Measurements from ENCODE around the gene PAQR3. TPM values are rescaled to one million over a fixed set of nuclear protein-coding genes. Genes with fewer than 3 reads are reported as not detected.
"Not testable (repeated sequence)": the region's sequence is repeated elsewhere in the genome, so short reads cannot be mapped to it uniquely, and the experiment has no call there.

PAQR3 gene
- total RNA-seq, 1 donor from 2014 or later = 6.7 TPM

DNA sequence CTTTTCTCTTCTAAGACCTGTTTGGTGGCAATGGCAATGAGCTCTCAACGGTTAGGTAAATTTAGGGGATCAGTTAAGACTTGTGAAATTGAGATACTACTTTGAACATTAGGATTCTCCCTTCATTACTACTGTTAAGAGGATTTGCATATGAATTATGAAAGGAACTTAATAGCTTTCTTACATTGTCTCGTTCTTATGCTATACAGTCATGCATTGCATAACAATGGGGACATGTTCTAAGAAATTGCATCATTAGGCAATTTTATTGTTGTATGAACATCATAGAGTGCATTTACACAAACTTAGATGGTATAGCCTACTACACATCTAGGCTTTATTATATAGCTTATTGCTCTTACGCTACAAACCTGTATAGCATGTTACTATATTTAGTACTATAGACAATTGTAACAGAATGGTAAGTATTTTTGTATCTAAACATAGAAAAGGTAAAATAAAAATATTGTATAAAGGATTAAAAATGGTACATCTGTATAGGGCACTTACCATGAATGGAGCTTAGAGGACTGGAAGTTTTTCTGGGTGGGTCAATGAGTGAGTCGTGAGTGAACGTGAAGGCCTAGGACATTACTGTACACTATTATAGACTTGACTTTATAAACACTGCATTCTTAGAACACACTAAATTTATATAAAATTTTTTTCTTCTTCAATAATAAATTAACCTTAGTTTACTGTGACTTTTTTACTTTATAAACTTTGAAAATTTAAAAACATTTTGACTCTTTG, 62.5 kb downstream of the PAQR3 start:
- intact Hi-C loops (cut with DNase I) = no loop called here
- H3K4me1 ChIP-seq = no peaks in the 10 kb centered on the region
- DNase-seq (ENCODE audit: low spot score in 2 of 2) = no peak
- TF ChIP-seq, protein P1, sequence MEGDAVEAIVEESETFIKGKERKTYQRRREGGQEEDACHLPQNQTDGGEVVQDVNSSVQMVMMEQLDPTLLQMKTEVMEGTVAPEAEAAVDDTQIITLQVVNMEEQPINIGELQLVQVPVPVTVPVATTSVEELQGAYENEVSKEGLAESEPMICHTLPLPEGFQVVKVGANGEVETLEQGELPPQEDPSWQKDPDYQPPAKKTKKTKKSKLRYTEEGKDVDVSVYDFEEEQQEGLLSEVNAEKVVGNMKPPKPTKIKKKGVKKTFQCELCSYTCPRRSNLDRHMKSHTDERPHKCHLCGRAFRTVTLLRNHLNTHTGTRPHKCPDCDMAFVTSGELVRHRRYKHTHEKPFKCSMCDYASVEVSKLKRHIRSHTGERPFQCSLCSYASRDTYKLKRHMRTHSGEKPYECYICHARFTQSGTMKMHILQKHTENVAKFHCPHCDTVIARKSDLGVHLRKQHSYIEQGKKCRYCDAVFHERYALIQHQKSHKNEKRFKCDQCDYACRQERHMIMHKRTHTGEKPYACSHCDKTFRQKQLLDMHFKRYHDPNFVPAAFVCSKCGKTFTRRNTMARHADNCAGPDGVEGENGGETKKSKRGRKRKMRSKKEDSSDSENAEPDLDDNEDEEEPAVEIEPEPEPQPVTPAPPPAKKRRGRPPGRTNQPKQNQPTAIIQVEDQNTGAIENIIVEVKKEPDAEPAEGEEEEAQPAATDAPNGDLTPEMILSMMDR (IDR thresholded peaks at IDR 0.05) = no peak
- no peak overlapping the region for H3K27ac ChIP-seq
- no peaks in the 10 kb centered on the region for H3K27me3 ChIP-seq
- no peak overlapping the region for H3K4me3 ChIP-seq
- peaks cover 11 to 32% of the 10 kb centered on the region in 2 donors for H3K36me3 ChIP-seq
- H3K9me3 ChIP-seq = no peaks in the 10 kb centered on the region

DNA sequence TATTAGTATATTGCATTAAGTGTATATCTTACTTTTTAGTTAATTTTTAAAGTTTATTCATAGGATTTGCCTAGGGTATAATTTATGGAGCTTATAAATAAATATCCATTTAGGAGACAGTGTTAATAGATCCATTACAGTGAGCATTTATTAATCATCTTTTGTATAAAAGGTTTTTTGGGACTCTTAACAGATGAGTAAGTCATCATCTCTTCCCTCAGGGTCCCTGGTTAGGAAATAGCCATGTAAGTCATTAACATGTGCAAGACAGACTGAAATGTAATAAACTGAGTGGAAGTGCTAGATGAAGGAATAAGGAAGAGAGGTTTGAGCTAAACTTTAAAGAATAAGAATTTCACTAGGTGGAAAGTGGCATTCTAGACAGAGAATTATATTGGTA, 69.2 kb downstream of the PAQR3 start:
- H3K36me3 ChIP-seq = peaks cover 15 to 32% of the 10 kb centered on the region in 2 donors
- TF ChIP-seq, protein P1 (IDR thresholded peaks at IDR 0.05) = no peak
- H3K27ac ChIP-seq = no peak overlapping the region
- intact Hi-C loops (cut with DNase I) = no loop called here
- DNase-seq (ENCODE audit: low spot score in 2 of 2) = no peak
- no peaks in the 10 kb centered on the region for H3K4me1 ChIP-seq
- H3K4me3 ChIP-seq = no peak overlapping the region
- no peaks in the 10 kb centered on the region for H3K27me3 ChIP-seq
- H3K9me3 ChIP-seq = no peaks in the 10 kb centered on the region

DNA sequence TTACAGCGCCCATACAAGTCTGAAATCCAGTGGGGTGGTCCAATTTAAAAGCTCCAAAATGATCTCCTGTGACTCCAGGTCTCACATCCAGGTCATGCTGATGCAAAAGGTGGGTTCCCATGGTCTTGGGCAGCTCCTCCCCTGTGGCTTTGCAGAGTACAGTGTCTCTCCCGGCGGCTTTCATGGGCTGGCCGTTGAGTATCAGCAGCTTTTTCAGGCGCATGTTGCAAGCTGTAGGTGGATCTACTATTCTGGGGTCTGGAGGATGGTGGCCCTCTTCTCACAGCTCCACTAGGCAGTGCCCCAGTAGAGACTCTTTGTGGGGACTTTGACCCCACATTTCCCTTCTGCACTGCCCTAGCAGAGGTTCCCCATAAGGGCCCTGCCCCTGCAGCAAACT, 70.5 kb downstream of the PAQR3 start:
- H3K36me3 ChIP-seq = peaks cover 13 to 29% of the 10 kb centered on the region in 2 donors
- not testable (repeated sequence) for H3K9me3 ChIP-seq; H3K27me3 ChIP-seq; H3K4me1 ChIP-seq; H3K27ac ChIP-seq; DNase-seq (ENCODE audit: low spot score in 2 of 2); H3K4me3 ChIP-seq
- intact Hi-C loops (cut with DNase I) = loop anchor here (10.0 kb wide), 1 partner anchor 914 kb away; no protein-coding TSS in a partner anchor

DNA sequence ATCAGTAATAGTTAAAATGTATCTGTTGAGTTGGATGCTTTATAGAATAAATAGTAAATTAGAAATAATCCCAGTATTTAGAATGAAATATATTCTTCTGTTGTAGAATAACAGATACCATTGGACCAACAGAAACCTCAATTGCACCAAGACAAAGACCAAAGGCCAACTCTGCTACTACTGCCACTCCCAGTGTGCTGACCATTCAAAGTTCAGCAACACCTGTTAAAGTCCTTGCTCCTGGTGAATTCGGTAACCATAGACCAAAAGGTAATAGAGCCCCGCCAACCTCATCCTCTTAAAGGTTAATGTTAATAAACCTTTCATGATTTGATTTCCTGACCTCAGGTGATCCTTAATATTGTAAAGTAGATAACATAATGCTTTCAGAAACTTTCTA, 73.8 kb downstream of the PAQR3 start:
- Histone ChIP-seq H3K4me1 (no peaks in the 10 kb centered on the region), H3K27ac (no peak overlapping the region), H3K27me3 (no peaks in the 10 kb centered on the region), H3K36me3 (peaks cover 0 to 8% of the 10 kb centered on the region in 2 donors), H3K4me3 (no peak overlapping the region), H3K9me3 (no peaks in the 10 kb centered on the region)
- TF ChIP-seq, protein P1 (IDR thresholded peaks at IDR 0.05) = no peak
- intact Hi-C loops (cut with DNase I) = loop anchor here (10.0 kb wide), 1 partner anchor 911 kb away; no protein-coding TSS in a partner anchor
- no peak for DNase-seq (ENCODE audit: low spot score in 2 of 2)

DNA sequence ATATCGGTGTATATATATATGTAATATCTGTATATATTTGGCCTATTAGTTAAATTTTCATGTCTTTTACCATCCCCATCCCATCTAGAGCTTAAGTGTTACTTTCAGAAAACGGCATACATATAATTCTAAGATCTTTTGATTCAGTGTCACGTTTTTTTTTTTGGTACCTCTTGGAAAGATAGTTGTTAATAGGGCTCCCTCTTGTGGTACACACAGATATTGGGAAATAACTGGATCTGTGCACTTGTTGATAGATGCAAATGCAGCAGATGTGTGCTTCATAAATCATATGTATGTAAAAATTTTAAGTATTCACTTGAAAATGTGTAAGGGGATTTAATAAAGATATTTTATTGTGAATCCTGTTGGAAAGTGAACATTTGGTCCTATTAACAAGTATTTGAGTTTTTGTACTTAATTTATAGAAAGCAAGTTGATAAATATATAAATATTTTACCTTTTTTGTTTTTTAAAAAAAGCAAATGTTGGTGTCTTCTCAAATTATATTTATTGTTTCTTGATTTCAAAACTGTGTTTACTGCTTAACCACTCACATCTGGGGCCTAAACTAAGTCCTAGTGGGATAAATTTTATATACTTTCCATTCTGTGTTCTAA, 74.7 kb downstream of the PAQR3 start:
- H3K9me3 ChIP-seq = no peaks in the 10 kb centered on the region
- H3K4me3 ChIP-seq = no peak overlapping the region
- intact Hi-C loops (cut with DNase I) = loop anchor here (1.0 to 10.0 kb wide), 2 partner anchors 252 to 910 kb away; no protein-coding TSS in a partner anchor
- no peak for DNase-seq (ENCODE audit: low spot score in 2 of 2)
- H3K36me3 ChIP-seq = peaks cover 0 to 13% of the 10 kb centered on the region in 2 donors
- H3K27ac ChIP-seq = no peak overlapping the region
- TF ChIP-seq, protein P1 (IDR thresholded peaks at IDR 0.05) = peak; percentile 31 to 77 (median 54)
- no peaks in the 10 kb centered on the region for H3K4me1 ChIP-seq
- H3K27me3 ChIP-seq = no peaks in the 10 kb centered on the region

DNA sequence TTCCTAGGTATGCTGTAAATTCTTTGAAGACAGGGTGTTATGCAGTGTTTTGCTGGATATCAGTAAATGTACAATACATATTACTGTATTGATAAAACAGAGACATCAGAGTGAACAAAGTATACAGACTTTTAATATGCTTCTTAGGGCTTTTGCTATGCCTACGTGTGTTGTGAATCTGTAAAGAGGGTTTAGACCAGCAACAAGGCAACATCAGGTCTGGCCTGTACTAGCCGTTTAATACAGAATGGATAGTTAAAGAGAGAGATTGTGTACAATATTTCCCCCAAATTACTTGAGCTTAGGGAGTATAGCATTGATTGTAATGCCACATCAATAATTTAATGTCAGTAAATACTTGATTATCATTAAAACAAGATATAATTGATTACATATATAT, 75.2 kb downstream of the PAQR3 start:
- H3K27ac ChIP-seq = no peak overlapping the region

More for the DNA sequence above, 75.2 kb downstream of the PAQR3 start:
- no peak for DNase-seq (ENCODE audit: low spot score in 2 of 2)
- TF ChIP-seq, protein P1 (IDR thresholded peaks at IDR 0.05) = no peak
- Histone ChIP-seq H3K27me3 (no peaks in the 10 kb centered on the region), H3K36me3 (peaks cover 0 to 13% of the 10 kb centered on the region in 2 donors), H3K4me1 (no peaks in the 10 kb centered on the region), H3K9me3 (no peaks in the 10 kb centered on the region), H3K4me3 (no peak overlapping the region)
- intact Hi-C loops (cut with DNase I) = loop anchor here (1.0 to 10.0 kb wide), 2 partner anchors 252 to 909 kb away; no protein-coding TSS in a partner anchor
